H1 (cell line): Measurements from ENCODE around the gene FAM169A. TPM values are rescaled to one million over a fixed set of nuclear protein-coding genes. Genes with fewer than 3 reads are reported as not detected.
"Not testable (repeated sequence)": the region's sequence is repeated elsewhere in the genome, so short reads cannot be mapped to it uniquely, and the experiment has no call there.

Source experiments
- CTCF ChIA-PET: fragments of 300-600 bp; sonication (Branson Sonifier 250); formaldehyde crosslinking; loops from one replicate; lab custom pipeline; 2021; ENCODE audit not compliant: partially characterized antibody; lab: Charles Lee
- POLR2A ChIA-PET: fragments of 300-600 bp; sonication (Branson Sonifier 250); formaldehyde crosslinking; loops from one replicate; lab custom pipeline; 2021; ENCODE audit warnings: inconsistent platforms; ENCODE audit not compliant: partially characterized antibody; lab: Charles Lee
- DNase-seq, 2 experiments: peaks; one replicate each; pipeline versions ENCODE4 v3.0.0 to v3.0.0-alpha.2; 2010 to 2022; ENCODE audit warnings: low spot score in 2 of 2, low read depth in 1 of 2, mixed read lengths in 1 of 2
- FAIRE-seq: peaks from 2 replicates; lab custom pipeline; 2011; peaks lifted over from hg19 to GRCh38; lab: Jason Lieb, UNC
- H2AFZ ChIP-seq: 2 replicates; pipeline ENCODE4 v1.8.1; 2012; ENCODE audit warnings: low read length, inconsistent platforms
- H2AK5ac ChIP-seq: 2 replicates; pipeline ENCODE4 v1.6.1; 2013; ENCODE audit warnings: low read depth, low read length
- H2BK120ac ChIP-seq: replicated peaks from 2 replicates; pipeline ENCODE3; 2013; ENCODE audit warnings: low read depth, low read length, inconsistent platforms
- H2BK12ac ChIP-seq: 2 replicates; pipeline ENCODE4 v1.6.1; 2013; ENCODE audit warnings: low read depth, low read length
- H2BK15ac ChIP-seq: 2 replicates; pipeline ENCODE4 v1.6.1; 2013; ENCODE audit warnings: low read length
- H2BK20ac ChIP-seq: 2 replicates; pipeline ENCODE4 v1.6.1; 2013; ENCODE audit warnings: low read length
- H2BK5ac ChIP-seq: 2 replicates; pipeline ENCODE4 v1.6.1; 2013; ENCODE audit warnings: low read depth, low read length
- H3K14ac ChIP-seq: 2 replicates; pipeline ENCODE4 v1.6.1; 2013; ENCODE audit warnings: inconsistent platforms; ENCODE audit not compliant: insufficient read length
- H3K18ac ChIP-seq: 2 replicates; pipeline ENCODE4 v1.6.1; 2013; ENCODE audit warnings: low read length; ENCODE audit errors: extremely low read depth
- H3K23ac ChIP-seq: 2 replicates; pipeline ENCODE4 v1.6.1; 2013; ENCODE audit warnings: inconsistent platforms; ENCODE audit not compliant: insufficient read length
- H3K23me2 ChIP-seq: 2 replicates; pipeline ENCODE4 v1.6.1; 2013; ENCODE audit warnings: low read depth, low read length
- H3K27ac ChIP-seq: 2 replicates; pipeline ENCODE4 v1.6.1; 2011; ENCODE audit warnings: low read depth, low read length, inconsistent platforms
- H3K27me3 ChIP-seq, 4 experiments: replicated peaks in 1 of 4; 1 replicate in 1 of 4; 2 replicates in 3 of 4; pipeline versions ENCODE4 v1.6.1 to v1.8.1; 2011 to 2013; ENCODE audit warnings: low read length in 3 of 4, mild to moderate bottlenecking in 3 of 4, inconsistent platforms in 2 of 4, mixed read lengths in 2 of 4, moderate library complexity in 1 of 4; ENCODE audit not compliant: control insufficient read depth in 3 of 4, insufficient read depth in 3 of 4; ENCODE audit errors: extremely low read depth in 1 of 4
- H3K36me3 ChIP-seq, 4 experiments: 2 replicates each; pipeline versions ENCODE4 v1.6.1 to v1.8.1; 2011 to 2013; ENCODE audit warnings: mild to moderate bottlenecking in 4 of 4, low read length in 3 of 4, moderate library complexity in 2 of 4, control low read depth in 1 of 4, inconsistent platforms in 1 of 4; ENCODE audit not compliant: insufficient read depth in 4 of 4, control insufficient read depth in 2 of 4
- H3K4ac ChIP-seq: replicated peaks from 2 replicates; pipeline ENCODE3; 2013; ENCODE audit warnings: low read length, low read depth, mixed read lengths, inconsistent platforms; ENCODE audit not compliant: insufficient read length
- H3K4me1 ChIP-seq, 4 experiments: replicated peaks in 1 of 4; 1 replicate in 1 of 4; 2 replicates in 3 of 4; pipeline versions ENCODE4 v1.6.1 to v1.8.1; 2011 to 2013; ENCODE audit warnings: low read length in 3 of 4, inconsistent platforms in 2 of 4, mixed read lengths in 1 of 4; ENCODE audit not compliant: insufficient read depth in 4 of 4, control insufficient read depth in 3 of 4
- H3K4me2 ChIP-seq, 2 experiments: 2 replicates each; pipeline versions ENCODE4 v1.6.1 to v1.8.1; 2011 to 2013; ENCODE audit warnings: low read depth in 2 of 2, low read length in 2 of 2, control low read depth in 1 of 2, inconsistent platforms in 1 of 2, mild to moderate bottlenecking in 1 of 2; ENCODE audit not compliant: insufficient read depth in 1 of 2
- H3K4me3 ChIP-seq, 4 experiments: fragments of 200-600, 300-600 bp in 1 of 4; sonication (generic), shearing (Covaris generic), sonication (Bioruptor Twin) in 1 of 4; 2 replicates each; pipeline versions ENCODE4 v1.5.1 to v1.8.1; 2011 to 2016; ENCODE audit warnings: low read length in 4 of 4, low read depth in 3 of 4, control low read depth in 2 of 4, inconsistent platforms in 2 of 4, mild to moderate bottlenecking in 2 of 4, mixed read lengths in 1 of 4, moderate library complexity in 1 of 4; ENCODE audit not compliant: insufficient read depth in 2 of 4; ENCODE audit errors: extremely low read depth in 1 of 4
- H3K56ac ChIP-seq: replicated peaks from 2 replicates; pipeline ENCODE3; 2013; ENCODE audit warnings: low read depth, mild to moderate bottlenecking, mixed read lengths, low read length, inconsistent platforms; ENCODE audit not compliant: insufficient read length
- H3K79me1 ChIP-seq: 2 replicates; pipeline ENCODE4 v1.6.1; 2013; ENCODE audit warnings: low read depth, low read length, control low read depth
- H3K79me2 ChIP-seq, 2 experiments: 2 replicates each; pipeline versions ENCODE4 v1.6.1 to v1.8.1; 2012 to 2013; ENCODE audit warnings: low read length in 2 of 2, mild to moderate bottlenecking in 2 of 2, inconsistent platforms in 1 of 2; ENCODE audit not compliant: insufficient read depth in 2 of 2, control insufficient read depth in 1 of 2
- H3K9ac ChIP-seq, 4 experiments: replicated peaks in 1 of 4; 1 replicate in 1 of 4; 2 replicates in 3 of 4; pipeline versions ENCODE4 v1.6.1 to v1.8.1; 2011 to 2013; ENCODE audit warnings: low read depth in 3 of 4, low read length in 3 of 4, control low read depth in 2 of 4, mild to moderate bottlenecking in 2 of 4, moderate library complexity in 2 of 4, inconsistent platforms in 1 of 4; ENCODE audit errors: extremely low read depth in 1 of 4
- H3K9me3 ChIP-seq, 2 experiments: 2 replicates each; pipeline versions ENCODE4 v1.6.1 to v1.8.1; 2012 to 2013; ENCODE audit warnings: mild to moderate bottlenecking in 2 of 2, moderate library complexity in 2 of 2, control low read depth in 1 of 2, inconsistent platforms in 1 of 2, low read depth in 1 of 2, low read length in 1 of 2, mixed read lengths in 1 of 2; ENCODE audit not compliant: insufficient read depth in 2 of 2
- H4K20me1 ChIP-seq, 2 experiments: replicated peaks in 1 of 2; 2 replicates each; pipeline versions ENCODE3 to v1.8.1; 2011 to 2013; ENCODE audit warnings: inconsistent platforms in 2 of 2, low read length in 2 of 2, mild to moderate bottlenecking in 1 of 2; ENCODE audit not compliant: insufficient read depth in 2 of 2, control insufficient read depth in 1 of 2
- H4K5ac ChIP-seq: 2 replicates; pipeline ENCODE4 v1.6.1; 2013; ENCODE audit warnings: low read length, low read depth, mixed read lengths, inconsistent platforms; ENCODE audit not compliant: insufficient read length
- H4K8ac ChIP-seq: 2 replicates; pipeline ENCODE4 v1.8.0; 2013; ENCODE audit warnings: mild to moderate bottlenecking, moderate library complexity, low read length, inconsistent platforms; ENCODE audit not compliant: insufficient read depth; ENCODE audit errors: extremely low read depth
- H4K91ac ChIP-seq: replicated peaks from 2 replicates; pipeline ENCODE3; 2013; ENCODE audit warnings: low read length, mixed read lengths, inconsistent platforms; ENCODE audit not compliant: insufficient read length
- WGBS, 2 experiments: shearing (Covaris generic) in 1 of 2; methylation state at CpG; one replicate each; pipeline versions ENCODE4 v1.1.6 to v1.1.7; 2013 to 2015; ENCODE audit warnings: low lambda C conversion rate in 2 of 2, mixed read lengths in 2 of 2, inconsistent platforms in 1 of 2, low coverage in 1 of 2, missing lambda C conversion rate in 1 of 2; ENCODE audit not compliant: insufficient replicate concordance in 2 of 2, insufficient coverage in 1 of 2, insufficient read length in 1 of 2; ENCODE audit errors: extremely low coverage in 1 of 2, missing lambda C conversion rate in 1 of 2; 5-methylcytosine and 5-hydroxymethylcytosine counted together
- polyA plus RNA-seq, 7 experiments: library from polyadenylated mRNA; depleted of rRNA in 3 of 7; stranded (reverse) in 5 of 7; unstranded in 2 of 7; fragments of >200 nt in 5 of 7; fragments of 200-250 nt in 2 of 7; gene quantifications; 1 replicate in 5 of 7; 2 replicates in 1 of 7; 4 replicates in 1 of 7; pipeline versions ENCODE4 v1.2.1 to v1.2.3, GENCODE V29; 2011 to 2013; ENCODE audit warnings: missing spikeins in 2 of 7, mixed read lengths in 2 of 7
- total RNA-seq: library from RNA; stranded (reverse); fragmentation: NEBNext Ultra II Directional; extraction: Animal tissue kit (Norgen Biotek cat#: 25700); gene quantifications from 2 replicates; pipeline ENCODE4 v1.2.1, GENCODE V29; 2021

FAM169A gene
- total and polyA plus RNA-seq, 2 of the 8 experiments (the other 6 are each of a cell fraction or from before 2014, with no cell fraction given), result 12.6 to 83.1 TPM

- H3K4me3 ChIP-seq, H2AFZ ChIP-seq, H3K36me3 ChIP-seq, H3K4ac ChIP-seq, H3K9ac ChIP-seq, H2BK12ac ChIP-seq, H2AK5ac ChIP-seq, H4K5ac ChIP-seq, H2BK5ac ChIP-seq, H2BK120ac ChIP-seq, H3K79me1 ChIP-seq, H3K18ac ChIP-seq, H3K27me3 ChIP-seq, H3K9me3 ChIP-seq, CTCF ChIA-PET, H3K23me2 ChIP-seq, H2BK20ac ChIP-seq, FAIRE-seq, H3K14ac ChIP-seq, H3K4me2 ChIP-seq, H3K27ac ChIP-seq, DNase-seq, H2BK15ac ChIP-seq, H3K23ac ChIP-seq, H3K56ac ChIP-seq, H4K91ac ChIP-seq: not testable (repeated sequence)
- POLR2A ChIA-PET, result interaction anchor here (0.8 kb wide), 1 partner anchor 20 kb away, joined by 5 read pairs; no protein-coding TSS in a partner anchor
- Histone ChIP-seq H4K20me1 (peaks cover 8 to 12% of the 10 kb centered on the region in 2 experiments), H3K79me2 (peaks cover 39 to 100% of the 10 kb centered on the region in 2 experiments), H3K4me1 (peaks cover 0 to 15% (median 3%) of the 10 kb centered on the region in 4 experiments; a peak in 3 of 7 replicates), H4K8ac (peak overlapping the region; percentile 66; the same call in 1 of the 2 replicates)
- 97% methylated on average over 7 of the region's 7 CpGs; no CpG with 5 or more reads in 1 of the 2 experiments for WGBS, 2 experiments
These were observed 9.2 kb downstream of the FAM169A start for GRCh38 chr5:74856975-74857374.
